AG10803 (cell line): ENCODE data around the gene ACER2.

Experiments used
- DNase-seq: peaks from one replicate; pipeline ENCODE4 v3.0.0; 2010; ENCODE audit warnings: low read depth
- H3K4me3 ChIP-seq: 2 replicates; pipeline ENCODE4 v1.5.1; 2011; ENCODE audit warnings: mild to moderate bottlenecking, low read length, control low read depth
- CTCF ChIP-seq: conservative IDR thresholded peaks from 2 replicates; pipeline ENCODE4 v1.5.1; 2011; ENCODE audit warnings: mild to moderate bottlenecking, low read length, control low read depth, inconsistent platforms

Gene ACER2

GRCh38 chr9:19408693-19409400 is at the start of gene ACER2:
Gene ACER2, plus strand, starts transcription at chr9:19409009. Its CDS starts 76 bp downstream, at chr9:19409085.
- peak; percentile 83 for DNase-seq
- peak within 1 kb of the TSS; percentile 80 for H3K4me3 ChIP-seq
- TF ChIP-seq CTCF: peak; percentile 19

DNA sequence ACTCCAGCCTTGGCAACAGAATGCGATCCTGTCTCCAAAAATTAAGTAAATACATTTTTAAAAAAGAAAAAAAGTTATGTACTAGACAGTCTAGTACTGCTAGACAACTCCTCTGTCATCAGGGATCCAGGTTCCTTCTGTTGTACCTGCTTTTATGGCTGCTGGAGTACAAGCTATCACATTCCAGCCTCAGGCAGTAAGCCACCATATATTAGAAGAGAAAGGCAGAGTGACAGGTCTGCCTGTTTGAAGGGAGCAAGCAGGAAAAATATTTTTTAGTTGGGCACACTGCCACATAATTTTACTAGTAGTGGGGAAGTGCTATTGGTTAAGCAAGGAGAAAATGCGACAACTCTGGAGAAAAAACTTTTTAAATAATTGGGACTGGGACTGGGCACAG is 39.7 kb upstream of the ACER2 start:
- H3K4me3 ChIP-seq: no peak overlapping the region
- TF ChIP-seq CTCF: no peak
- no peak for DNase-seq

DNA sequence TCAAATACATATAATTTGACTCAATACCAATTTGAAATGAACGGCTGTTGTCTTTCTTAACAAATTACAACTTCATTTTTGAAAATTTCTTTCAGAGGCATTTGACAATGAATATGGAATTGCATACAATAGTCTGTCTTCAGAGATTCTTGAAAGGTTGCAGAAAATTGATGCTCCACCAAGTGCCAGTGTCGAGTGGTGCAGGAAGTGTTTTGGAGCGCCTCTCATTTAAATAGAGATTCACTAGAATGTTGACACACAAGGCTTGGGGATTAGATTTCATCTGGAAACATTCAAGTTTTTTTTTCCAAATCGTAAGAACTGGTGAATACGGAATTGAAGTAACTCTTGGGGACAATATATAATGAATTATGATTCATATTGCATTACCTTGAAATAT is 36.9 kb upstream of the ACER2 start:
- no peak for DNase-seq
- no peak overlapping the region for H3K4me3 ChIP-seq
- peak; percentile 10; the same call in 1 of the 2 replicates for TF ChIP-seq CTCF

DNA sequence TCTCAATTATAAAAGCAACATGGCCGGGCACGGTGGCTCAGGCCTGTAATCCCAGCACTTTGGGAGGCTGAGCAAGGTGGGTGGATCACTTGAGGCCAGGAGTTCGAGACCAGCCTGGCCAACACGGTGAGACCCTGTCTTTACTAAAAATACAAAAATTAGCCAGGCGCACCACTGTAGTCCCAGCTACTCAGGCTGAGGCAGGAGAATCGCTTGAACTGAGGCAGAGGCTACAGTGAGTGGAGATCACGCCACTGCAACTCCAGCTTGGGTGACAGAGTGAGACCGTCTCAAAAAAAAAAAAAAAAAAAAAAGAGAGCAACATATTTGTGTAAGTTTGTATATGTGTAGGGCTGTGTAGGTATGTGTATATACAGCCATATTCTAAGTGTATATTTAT is 36.2 kb upstream of the ACER2 start:
- no peak for DNase-seq
- no peak for TF ChIP-seq CTCF
- no peak overlapping the region for H3K4me3 ChIP-seq

- TF ChIP-seq CTCF: no peak
- peak; percentile 8 for DNase-seq
- no peak overlapping the region for H3K4me3 ChIP-seq
Observed at GRCh38 chr9:19373527-19373926, 35.3 kb upstream of the ACER2 start.

DNA sequence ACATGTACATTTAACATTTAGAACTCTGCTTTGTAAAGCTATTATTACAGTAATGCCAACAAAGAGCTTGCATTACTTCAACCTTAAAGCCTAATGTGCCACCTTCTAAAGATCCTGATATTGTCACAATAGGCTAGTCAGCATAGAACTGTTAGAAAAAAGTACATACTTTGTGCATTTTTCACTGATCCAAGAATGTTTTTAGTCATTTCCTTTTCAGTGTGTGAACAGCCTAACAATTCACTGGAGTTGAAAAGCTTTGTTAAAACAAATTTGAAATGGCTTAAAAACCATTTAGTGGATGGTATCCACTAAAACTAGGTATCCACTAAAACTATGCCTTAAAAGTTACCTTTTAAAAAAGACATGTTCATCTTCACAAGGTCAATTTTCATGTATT is 33.3 kb upstream of the ACER2 start:
- H3K4me3 ChIP-seq: no peak overlapping the region
- no peak for TF ChIP-seq CTCF
- DNase-seq: peak; percentile 53

DNA sequence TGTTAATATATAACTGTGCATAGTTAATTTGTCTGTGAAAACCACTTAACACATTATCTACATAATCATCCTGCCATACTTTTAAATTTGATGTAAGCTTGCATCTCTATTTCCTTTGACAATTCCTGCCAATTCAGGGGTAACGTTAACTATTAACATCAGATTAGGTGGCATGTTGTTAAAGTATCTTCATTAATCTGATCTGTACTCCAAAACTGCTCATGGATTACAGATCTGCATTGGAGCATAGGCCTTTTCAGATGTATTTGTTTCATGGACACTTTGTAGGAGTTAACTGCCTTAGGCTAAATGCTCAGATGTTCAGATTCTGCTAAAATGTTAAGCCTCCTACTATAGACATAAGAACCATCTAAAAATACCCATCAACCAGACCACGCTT is 31.9 kb upstream of the ACER2 start:
- no peak for TF ChIP-seq CTCF
- DNase-seq: no peak
- no peak overlapping the region for H3K4me3 ChIP-seq
